GM12878 (cell line): ENCODE measurements around the gene KRT7.

Source experiments
- DPF2 ChIP-seq: fragments of 450-650 bp; IDR thresholded peaks from 2 replicates; pipeline ENCODE4 v1.6.1; 2017; ENCODE audit warnings: mild to moderate bottlenecking
- EZH2 ChIP-seq: IDR thresholded peaks from 2 replicates; pipeline ENCODE4 v1.6.1; 2012; ENCODE audit warnings: low read depth, mild to moderate bottlenecking, control low read depth, inconsistent platforms, low read length, borderline replicate concordance; ENCODE audit not compliant: control insufficient read depth
- RFX5 ChIP-seq: IDR thresholded peaks from 2 replicates; pipeline ENCODE4 v1.6.1; 2011; ENCODE audit warnings: low read depth, low read length, improper control_type of control experiment
- TBL1XR1 ChIP-seq: IDR thresholded peaks from 2 replicates; pipeline ENCODE4 v1.6.1; 2012; ENCODE audit warnings: low read depth, low read length, improper control_type of control experiment
- TF ChIP-seq, protein P1 (sequence below), 3 experiments: IDR thresholded peaks in 2 of 3; conservative IDR thresholded peaks in 1 of 3; 2 replicates each; pipeline ENCODE4 v1.5.1; 2011; ENCODE audit warnings: low read depth in 3 of 3, low read length in 3 of 3, mild to moderate bottlenecking in 3 of 3, control low read depth in 2 of 3, moderate library complexity in 2 of 3, inconsistent platforms in 1 of 3, mixed read lengths in 1 of 3; ENCODE audit not compliant: control insufficient read depth in 2 of 3, insufficient read depth in 1 of 3; ENCODE audit errors: extremely low read depth in 1 of 3

DNA sequence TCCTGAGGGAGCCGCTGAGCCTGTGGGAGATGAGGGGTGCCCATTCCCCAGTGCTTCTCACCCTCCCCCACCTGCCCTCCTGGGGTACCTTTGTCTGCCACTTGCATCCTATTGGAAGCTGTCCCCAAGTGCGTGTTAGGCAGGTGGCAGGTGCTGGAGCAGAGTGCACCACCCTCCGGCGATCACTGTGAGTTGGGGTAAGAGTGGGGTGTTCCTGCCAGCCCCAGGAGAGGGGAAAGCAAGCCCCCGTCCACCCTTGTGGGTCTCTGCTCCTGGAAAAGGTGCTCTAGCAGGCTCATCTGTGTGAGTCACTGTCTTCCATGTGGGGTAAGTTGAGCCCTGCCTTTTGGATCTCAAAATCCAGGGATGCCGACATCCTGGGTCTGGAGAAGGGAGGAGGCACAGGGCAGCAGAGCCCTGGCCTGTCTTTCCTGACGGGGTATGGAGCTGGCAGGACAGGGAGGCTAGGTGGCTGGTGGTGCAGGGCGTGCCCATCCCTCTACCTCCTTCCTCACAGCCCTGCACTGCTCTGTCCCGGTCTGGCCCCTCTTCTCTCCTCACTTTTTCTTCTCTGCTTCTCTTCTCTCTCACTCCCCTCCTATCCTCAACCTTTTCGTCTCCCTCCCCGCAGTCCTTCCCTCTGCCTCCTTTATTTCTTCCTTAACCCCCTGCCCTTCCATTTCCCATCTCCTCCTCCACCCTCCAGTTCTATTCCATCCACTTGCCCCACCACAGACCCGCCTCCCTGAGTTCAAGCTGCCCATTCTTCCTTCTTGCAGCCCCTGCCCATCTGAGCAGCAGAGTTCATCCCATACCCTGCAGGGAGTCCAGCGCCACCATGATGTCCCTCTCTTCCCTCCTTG, 20.1 kb upstream of the KRT7 start:
- no peak for TF ChIP-seq RFX5
- no peak for TF ChIP-seq EZH2
- no peak for TF ChIP-seq DPF2
- no peak for TF ChIP-seq TBL1XR1
- TF ChIP-seq, protein P1, sequence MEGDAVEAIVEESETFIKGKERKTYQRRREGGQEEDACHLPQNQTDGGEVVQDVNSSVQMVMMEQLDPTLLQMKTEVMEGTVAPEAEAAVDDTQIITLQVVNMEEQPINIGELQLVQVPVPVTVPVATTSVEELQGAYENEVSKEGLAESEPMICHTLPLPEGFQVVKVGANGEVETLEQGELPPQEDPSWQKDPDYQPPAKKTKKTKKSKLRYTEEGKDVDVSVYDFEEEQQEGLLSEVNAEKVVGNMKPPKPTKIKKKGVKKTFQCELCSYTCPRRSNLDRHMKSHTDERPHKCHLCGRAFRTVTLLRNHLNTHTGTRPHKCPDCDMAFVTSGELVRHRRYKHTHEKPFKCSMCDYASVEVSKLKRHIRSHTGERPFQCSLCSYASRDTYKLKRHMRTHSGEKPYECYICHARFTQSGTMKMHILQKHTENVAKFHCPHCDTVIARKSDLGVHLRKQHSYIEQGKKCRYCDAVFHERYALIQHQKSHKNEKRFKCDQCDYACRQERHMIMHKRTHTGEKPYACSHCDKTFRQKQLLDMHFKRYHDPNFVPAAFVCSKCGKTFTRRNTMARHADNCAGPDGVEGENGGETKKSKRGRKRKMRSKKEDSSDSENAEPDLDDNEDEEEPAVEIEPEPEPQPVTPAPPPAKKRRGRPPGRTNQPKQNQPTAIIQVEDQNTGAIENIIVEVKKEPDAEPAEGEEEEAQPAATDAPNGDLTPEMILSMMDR (IDR thresholded peaks at IDR 0.05 in 2 of 3, conservative IDR thresholded peaks at IDR 0.05 in 1 of 3; ENCODE audit: control insufficient read depth in 2 of 3, extremely low read depth in 1 of 3, insufficient read depth in 1 of 3, low read depth in 3 of 3, low read length in 3 of 3), result no peak
